ENCODE data around the gene OR6B1.

The OR6B1 gene

DNA sequence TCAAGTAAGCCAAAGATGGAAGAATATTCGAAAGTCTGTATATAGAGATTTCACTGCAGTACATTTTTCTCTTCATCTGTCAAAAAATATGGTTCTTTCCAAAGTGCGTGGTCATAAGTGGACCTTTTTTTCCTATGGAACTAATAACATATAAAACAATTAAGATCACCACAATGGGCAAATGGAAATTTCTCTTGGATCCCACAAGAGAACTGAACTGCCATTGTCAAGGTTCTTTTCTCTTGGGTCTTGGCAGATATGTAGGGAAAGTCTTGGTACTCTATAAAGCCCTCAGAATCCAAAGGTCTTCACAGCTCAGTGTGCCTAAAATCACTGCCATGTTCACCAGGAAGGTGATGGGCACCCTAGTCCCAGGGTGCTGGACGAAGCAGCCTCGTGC lies at the start of gene OR6B1:
Gene OR6B1 (plus strand): TSS at position 301 of the 400 bp plus-strand sequence. CDS start 3,677 bp downstream, outside the sequence.
- no peak for DNase-seq
- intact Hi-C loops (cut with DNase I), result no loop called here

DNA sequence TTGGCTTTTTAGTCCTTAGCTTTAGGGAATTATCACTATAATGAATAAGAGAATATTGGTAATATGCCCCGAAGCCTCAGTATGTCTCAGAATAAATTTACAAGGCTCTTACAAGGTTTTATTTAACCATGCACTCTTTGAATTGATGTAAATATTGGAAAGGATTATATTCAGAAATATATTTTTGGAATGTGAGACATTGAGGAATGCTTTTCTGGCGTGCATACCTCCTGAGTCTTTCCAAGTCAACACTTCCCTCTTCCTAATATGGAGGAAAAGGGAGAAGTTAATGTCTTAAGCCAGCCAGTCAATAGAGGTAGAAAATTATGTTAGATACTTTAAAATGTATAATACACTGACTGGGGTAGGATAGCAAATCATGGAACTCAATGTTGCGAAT lies 46.7 kb upstream of the OR6B1 start:
- intact Hi-C loops (cut with DNase I), result no loop called here
- no peak for DNase-seq

DNA sequence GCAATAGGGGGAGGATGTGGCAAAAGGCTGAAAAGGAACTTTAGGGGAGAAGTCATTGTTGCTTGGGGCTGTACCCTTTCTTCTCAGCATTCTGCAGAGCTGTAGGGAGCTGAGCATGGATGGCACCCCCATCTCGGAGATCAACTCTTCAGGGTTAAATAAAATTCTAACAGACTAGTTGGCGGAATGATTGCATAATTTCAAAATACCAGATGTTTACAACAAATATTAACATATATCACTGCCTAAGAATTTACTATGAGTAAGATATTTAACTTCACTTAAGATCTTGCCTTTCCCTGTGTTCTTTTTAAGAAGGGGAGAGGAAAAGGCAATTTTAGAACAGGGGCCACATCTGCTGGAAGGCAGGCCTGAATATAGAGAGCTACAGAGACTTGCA lies 46.0 kb upstream of the OR6B1 start:
- DNase-seq, result no peak

DNA sequence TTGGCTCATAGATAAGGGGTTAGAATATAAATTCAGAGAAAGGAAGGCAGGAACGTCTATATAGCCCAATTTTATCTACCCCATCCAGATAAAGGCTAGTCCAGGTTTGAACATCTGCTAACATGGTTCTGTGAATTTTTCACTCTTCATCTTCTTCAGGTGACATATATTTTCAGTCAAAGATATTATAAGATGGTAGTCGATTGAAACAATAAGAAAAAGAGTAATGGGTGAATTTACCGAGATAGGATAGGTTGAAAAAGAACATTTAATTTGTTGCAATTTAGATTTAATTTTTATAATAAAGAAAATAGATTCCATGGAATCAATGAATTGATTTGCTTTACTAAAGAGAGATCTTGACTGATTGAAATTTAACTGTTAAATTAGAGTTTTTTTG lies 45.6 kb upstream of the OR6B1 start, which contains the start of gene OR2F1:
Gene OR2F1 (plus strand): TSS at position 301 of the 400 bp plus-strand sequence. CDS start 5,127 bp downstream, outside the sequence.
- no peak for DNase-seq
- intact Hi-C loops (cut with DNase I), result no loop called here

More for the DNA sequence above, 46.0 kb upstream of the OR6B1 start:
- intact Hi-C loops (cut with DNase I), result no loop called here

DNA sequence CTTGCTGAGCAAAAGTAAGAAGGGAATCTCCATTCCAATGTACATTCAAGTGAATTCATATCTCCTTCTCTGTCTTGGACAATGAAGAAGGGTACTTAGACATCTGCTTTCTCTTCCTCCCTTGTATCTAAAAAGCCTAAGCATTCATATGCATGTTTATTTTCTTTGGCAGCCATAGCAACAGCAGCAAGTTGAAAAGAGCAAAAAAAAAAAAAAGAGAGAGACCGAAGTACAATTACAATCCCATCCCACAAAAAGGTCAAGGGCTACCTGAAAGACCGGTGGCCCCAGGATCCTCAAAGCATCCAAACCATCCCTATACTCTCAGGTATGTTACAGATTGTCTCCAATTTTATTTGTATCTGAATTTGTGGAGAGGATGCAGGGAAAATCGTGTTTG lies 41.3 kb upstream of the OR6B1 start:
- DNase-seq, result no peak
- intact Hi-C loops (cut with DNase I), result no loop called here

DNA sequence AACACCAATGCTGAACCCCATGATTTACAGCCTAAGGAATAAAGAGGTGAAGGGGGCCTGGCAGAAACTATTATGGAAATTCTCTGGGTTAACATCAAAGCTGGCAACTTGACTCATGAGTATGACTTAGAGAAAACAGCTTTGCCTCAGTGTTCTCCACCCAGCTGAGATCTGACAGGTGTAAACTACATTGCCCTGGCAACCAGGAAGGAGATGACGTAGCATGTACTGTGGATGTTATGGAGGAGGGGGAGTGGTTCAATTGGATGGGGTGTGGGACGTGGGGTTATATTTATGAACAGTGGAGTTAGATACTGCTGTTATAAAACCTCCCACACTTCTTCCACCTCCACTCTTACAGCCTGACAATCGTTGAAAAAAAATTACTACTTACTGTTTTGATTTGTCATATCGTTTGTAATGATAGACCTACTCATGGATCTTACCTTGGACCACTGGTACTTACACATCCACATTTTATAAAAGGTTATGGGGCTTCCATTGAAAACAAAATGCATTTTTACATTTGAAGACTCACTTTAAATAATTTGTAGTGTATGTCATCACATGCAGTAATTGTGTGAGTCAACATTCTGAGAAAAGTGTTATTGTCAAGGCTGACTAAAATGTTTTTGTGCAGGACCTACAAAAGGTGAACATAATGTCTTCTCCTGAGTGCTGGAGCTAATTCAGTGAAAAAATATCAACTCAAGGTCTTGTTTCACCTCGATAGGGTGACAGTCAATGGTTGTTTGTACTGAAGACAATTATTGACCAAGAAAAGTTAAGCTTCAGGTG lies 39.1 kb upstream of the OR6B1 start:
- intact Hi-C loops (cut with DNase I), result no loop called here
- no peak for DNase-seq

DNA sequence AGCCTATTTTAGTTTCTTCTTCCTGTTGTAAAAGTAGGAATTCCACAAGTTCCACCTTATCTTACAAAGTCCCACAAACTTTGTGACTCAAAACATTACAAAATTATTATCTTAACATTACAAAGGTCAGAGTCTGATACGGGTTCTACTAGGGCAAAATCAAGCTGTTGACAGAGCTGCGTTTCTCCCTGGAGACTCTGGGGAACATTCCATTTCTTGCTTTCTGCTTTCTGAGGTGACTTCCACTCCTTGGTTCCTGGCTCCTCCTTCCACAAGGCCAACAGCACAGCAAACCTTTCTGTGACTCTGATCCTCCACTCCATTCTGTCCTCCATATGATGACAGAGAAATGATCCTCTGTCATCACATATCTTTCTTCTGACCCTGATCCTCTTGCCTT lies 34.8 kb upstream of the OR6B1 start:
- intact Hi-C loops (cut with DNase I), result no loop called here
- no peak for DNase-seq

DNA sequence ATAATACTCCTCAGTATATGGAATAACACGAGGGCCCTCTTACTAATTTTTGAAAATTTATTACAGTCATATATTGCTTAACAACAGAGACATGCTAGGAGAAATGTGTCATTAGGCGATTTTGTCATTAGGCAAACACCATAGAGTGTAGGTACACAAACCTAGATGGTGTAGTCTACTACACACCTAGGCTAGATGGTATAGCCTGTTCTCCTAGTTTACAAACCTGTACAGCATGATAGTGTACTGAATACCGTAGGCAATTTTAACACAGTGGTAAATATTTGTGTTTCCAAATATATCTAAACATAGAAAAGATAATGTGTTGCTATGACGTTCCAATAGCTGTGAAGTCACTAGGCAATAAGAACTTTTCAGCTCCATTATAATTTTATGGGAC lies 32.7 kb upstream of the OR6B1 start:
- intact Hi-C loops (cut with DNase I), result no loop called here

DNA sequence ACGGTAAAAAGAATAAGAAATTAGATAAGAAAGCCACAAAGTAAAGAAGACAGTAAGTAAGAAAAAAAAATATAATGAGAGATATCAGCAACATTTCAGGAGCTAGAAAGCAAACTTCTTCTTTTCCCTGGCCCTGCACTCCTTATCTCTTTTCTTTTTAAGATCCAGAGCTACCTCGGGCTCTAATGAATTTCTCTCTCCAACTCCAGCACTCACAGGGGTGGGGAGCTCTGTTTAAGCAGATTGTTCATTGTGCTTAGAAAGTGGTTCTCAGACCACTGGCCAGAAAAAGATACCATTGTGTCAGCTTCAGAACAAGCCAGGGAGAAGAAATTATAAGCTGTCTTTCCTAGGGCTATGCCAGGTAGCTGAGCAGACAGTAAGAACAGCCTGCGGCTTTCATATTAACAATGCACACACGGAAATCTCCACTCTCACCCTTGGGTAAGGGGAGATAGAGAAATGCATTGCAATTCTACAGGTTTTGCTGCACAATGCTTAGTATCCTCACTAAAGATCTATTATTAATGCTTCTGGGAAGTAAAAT lies 26.2 kb upstream of the OR6B1 start:
- no peak for DNase-seq
- intact Hi-C loops (cut with DNase I), result no loop called here

More for the DNA sequence above, 32.7 kb upstream of the OR6B1 start:
- no peak for DNase-seq

DNA sequence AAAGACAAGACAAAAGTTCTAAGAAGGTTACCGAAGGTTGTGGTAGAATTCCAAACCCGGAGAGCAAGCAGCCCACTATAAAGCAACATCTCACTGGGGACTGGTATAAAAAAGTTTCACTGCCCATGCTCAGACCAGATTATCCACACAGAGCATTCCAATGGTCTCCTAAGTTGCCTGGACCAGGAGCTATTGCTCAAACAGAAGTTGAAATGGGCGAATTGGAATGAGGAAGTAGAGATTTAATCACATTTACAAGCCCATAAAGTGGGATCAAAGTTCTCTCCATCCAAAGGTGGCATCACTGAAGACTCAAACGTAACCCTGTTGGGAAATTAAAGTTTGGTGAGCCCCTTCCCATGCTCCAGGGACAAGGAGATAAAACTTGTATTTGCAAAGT lies 25.7 kb upstream of the OR6B1 start:
- intact Hi-C loops (cut with DNase I), result no loop called here
- DNase-seq, result no peak

DNA sequence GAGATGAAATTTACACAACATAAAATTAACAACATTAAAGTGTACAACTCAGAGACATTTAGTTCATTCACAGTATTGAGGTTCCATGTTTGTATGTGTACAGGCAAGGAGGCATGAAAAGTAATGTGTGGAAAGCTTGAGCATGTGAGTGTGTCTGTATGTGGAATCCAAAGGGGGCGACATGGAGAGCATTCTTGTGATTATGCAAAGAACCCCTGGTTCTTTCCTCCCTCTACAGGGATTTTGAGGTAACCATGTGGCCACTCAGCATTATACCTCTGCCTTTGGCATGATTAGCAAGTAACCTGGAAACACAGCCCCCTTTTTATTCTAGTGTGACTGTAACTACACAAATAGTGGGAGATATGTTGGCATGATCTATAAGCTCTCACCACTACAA lies 24.5 kb upstream of the OR6B1 start:
- DNase-seq, result no peak
- intact Hi-C loops (cut with DNase I), result no loop called here

DNA sequence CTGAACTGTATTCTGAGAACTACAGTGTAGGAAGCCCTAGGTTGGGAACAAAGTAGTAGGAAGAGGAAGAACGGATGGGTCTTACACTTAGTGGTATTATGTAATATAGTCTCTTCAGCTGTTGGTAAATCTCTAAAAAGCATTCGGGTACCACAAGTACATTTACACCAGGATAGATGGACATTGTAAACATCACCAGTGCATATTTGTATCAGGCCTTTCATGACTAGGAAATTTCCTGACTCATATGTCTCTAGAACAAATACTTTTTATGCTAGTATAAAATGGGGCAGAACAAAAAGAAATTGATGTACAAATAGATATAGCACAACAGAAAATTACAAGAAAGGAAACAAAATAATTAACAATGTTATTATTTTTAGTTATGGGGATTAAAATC lies 21.5 kb upstream of the OR6B1 start:
- intact Hi-C loops (cut with DNase I), result no loop called here
- DNase-seq, result no peak

DNA sequence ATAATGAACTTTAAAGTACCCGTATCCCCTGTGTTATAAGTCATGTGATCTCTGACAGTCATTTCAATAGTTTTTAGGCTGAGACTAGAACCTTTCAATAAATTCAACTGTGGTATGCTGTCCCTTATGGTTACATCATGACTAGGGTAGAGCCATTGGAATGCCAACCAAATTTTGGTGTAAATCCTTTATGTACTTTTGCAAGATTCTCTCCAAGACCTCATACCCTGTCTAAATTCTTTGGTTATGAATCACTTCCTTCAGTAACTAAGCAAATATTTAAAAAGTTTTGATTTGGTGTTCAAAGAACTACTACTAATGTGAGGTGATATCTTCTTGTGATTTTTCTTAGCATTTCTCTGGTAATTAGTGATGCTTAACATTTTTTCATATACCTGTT lies 20.8 kb upstream of the OR6B1 start:
- intact Hi-C loops (cut with DNase I), result no loop called here
- no peak for DNase-seq

DNA sequence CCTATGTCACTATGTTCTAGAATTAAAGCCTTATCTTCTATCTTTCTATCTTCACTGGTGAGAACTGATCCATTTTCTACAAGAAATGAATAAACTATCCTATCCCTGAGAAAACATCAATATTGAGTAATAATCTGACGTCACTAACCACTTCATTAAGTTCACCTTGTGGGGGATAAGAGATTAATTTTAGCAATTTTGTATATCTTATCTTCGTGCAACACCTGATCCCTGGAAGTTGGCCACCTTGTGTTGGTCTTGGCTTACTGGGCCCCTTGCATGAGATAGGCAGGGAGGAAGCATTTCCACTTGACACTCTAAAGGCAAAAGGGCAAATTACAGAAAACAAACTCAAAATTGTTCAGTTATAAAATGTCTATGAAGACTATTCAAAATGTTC lies 20.1 kb upstream of the OR6B1 start:
- no peak for DNase-seq
- intact Hi-C loops (cut with DNase I), result no loop called here

DNA sequence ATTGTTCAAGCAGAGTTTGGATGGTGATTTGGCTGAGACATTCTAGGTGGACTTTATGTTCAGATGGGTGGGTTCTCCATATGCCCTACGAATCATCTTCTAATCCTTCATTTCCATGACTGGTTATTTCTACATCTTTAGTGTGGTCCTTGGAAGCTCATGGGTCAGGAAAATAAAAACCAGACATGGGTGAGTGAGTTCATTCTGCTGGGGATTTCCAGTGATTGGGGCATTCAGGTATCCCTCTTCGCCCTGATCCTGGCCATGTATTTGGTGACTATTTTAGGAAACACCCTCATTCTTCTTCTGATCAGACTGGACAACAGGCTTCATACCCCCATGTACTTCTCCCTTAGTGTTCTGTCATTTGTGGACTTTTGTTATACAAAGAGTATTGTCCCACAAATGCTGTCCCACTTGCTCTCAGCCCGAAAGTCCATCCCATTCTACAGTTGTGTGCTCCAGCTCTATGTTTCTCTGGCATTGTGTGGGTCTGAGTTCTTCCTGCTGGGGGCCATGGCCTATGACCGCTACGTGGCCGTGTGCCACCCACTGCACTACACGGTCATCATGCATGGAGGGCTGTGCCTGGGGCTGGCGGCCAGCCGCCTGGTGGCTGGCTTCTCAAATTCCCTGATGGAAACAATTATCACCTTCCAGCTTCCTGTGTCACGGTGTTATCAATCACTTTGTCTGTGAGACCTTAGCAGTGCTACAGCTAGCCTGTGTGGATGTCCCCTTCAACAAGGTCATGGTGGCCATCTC lies 19.2 kb upstream of the OR6B1 start:
- no peak for DNase-seq
- intact Hi-C loops (cut with DNase I), result no loop called here

DNA sequence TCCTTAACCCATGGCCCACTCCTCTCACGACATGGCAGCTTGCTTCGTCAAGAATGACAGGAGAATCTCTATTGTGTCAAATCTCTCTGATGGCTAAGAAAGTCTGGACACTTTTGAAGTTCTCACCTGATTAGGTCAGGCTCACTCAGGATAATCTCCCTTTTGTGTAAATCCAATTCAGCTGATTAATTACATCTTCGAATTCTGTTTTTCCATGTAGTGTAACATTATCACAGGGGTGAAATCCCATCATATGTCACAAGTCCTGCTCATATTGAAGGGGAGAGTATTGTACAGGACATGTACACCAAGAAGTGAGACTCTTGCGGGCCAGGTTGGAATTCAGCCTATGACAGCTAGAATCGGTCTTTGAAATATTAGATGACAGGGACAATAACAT lies 16.2 kb upstream of the OR6B1 start:
- intact Hi-C loops (cut with DNase I), result no loop called here
- no peak for DNase-seq

DNA sequence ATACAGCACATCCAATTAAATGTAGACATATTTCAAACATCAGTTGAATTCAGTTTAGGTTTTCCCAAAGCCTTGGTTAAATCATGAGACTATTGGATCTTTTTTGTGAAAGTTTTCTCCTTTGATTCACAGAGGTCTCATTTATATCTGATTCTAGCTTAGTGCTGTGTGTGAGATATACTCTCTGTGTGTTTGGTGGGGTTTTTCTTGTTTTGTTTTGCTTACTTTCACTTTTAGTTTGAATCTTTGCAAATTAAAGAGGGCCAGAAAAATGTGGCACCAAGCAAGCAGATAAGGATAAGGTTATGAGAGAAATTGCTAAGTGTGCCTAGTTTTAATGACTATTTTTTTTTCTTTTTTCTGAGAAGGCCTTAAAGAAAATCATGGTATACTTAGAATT lies 12.6 kb upstream of the OR6B1 start:
- intact Hi-C loops (cut with DNase I), result no loop called here
- DNase-seq, result no peak

DNA sequence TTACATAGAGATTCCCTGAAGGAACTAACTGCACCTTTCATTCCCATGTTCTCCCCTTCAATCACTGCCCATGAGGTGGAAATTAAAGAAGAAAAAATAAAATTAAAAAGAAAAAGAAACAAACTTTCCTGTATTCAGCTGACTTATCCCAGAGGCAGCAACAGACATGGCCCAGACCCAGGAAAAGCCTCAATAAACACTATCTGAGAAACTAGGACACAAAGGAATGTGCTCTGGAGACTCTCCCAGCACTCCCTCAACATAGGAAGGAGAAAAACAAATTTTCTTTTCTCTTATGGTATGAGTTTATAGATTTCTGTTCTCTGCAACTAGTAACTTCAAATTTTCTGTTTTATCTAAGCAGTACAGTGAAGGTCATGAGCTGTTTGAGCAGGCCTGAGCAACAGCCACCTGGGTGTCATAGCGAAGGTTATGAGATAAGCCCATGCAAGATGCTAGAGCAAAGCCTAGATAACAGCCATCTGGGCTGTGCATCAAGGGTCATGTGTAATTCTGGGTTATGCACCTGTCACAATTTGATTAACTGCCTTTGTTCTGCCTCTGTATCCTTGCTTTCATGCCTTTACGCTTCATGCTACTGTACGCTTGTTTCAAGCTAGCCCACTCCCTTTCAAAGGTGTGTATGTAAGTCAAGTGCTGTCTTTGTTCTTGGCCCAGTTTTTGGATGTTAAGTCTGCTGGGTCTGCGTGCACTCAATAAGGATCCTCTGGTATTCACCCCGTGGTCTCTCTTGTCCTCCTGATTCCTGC lies 11.0 kb upstream of the OR6B1 start:
- intact Hi-C loops (cut with DNase I), result no loop called here
- DNase-seq, result no peak

DNA sequence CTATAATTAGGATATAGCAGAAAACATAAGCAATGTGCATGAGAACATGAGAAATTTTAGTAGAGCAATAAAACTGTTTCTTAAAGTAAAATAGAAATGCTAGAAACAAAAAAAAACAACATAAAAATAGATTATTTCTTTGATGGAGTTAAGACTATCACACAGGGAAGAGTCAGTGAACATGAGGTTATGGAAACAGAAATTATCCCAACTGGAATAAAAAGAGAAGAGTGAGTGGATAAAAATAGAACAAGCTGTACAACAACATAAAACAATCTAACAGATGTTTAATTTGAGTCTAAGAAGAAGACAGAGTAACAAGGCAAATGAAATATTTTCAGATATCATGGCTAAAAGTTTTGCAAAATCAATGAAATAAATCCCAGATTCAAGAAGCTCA lies 7.5 kb upstream of the OR6B1 start:
- no peak for DNase-seq
- intact Hi-C loops (cut with DNase I), result no loop called here

DNA sequence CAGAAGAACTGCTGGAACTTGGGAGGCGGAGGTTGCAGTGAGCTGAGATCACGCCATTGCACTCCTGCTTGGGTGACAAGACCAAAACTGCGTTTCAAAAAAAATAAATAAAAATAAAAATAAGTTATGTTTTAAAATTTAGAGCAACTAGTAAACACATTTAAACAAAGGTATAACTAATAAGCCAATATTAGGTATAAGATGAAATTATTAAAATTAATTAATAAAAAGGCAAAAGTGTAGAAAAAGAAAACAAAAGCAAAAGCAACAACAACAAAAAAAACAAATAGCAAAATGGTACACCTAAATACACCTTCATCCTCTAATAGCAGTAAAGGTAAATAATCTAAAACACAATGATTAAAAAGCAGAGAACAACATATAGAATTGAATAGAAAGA lies 6.2 kb upstream of the OR6B1 start:
- DNase-seq, result no peak
- intact Hi-C loops (cut with DNase I), result no loop called here

DNA sequence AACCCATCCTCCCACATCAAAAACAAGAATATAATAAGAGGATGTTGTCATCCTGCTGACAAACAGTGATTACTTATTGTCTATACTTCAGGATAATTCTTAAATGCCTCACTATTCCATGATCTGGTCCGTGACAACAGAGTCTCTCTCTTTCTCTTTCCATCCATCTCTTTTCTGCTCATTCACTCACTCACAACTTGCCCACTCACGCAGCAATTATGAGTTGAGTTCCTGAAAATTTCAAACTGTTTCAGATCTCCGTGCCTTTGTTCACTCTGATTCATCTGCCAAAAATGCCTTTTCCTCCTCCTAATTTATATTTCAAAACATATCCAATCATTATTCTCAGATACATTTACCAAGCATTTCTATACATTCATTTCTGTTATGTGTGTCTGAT lies 1.4 kb downstream of the OR6B1 start:
- no peak for DNase-seq
- intact Hi-C loops (cut with DNase I), result no loop called here

All from posterior cingulate gyrus (tissue), 11 donors.